Measurements from ENCODE around the gene ZFP3. TPM values are rescaled to one million over a fixed set of nuclear protein-coding genes. Genes with fewer than 3 reads are reported as not detected.
"Not testable (repeated sequence)": the region's sequence is repeated elsewhere in the genome, so short reads cannot be mapped to it uniquely, and the experiment has no call there.

ZFP3 gene
- total RNA-seq, 1 donor: 3.6 TPM

GRCh38 chr17:5130687-5131086 is 52.4 kb downstream of the ZFP3 start:
- not testable (repeated sequence) for DNase-seq (ENCODE audit: insufficient read length, low spot score, missing footprints); H3K9me3 ChIP-seq (ENCODE audit: low read depth, low read length); H3K4me3 ChIP-seq (ENCODE audit: insufficient read depth, low read length); H3K4me1 ChIP-seq (ENCODE audit: insufficient read depth, low read length); H3K36me3 ChIP-seq (ENCODE audit: insufficient read depth, low read length); H2AFZ ChIP-seq (ENCODE audit: low read length); H3K79me2 ChIP-seq (ENCODE audit: insufficient read depth, low read length); H4K20me1 ChIP-seq (ENCODE audit: insufficient read depth, low read length); H3K27ac ChIP-seq (ENCODE audit: low read depth, low read length); H3K27me3 ChIP-seq (ENCODE audit: insufficient read depth, low read length); H3K4me2 ChIP-seq (ENCODE audit: insufficient read depth, low read length)

GRCh38 chr17:5131146-5131715 is 53.0 kb downstream of the ZFP3 start:
- no peaks in the 10 kb centered on the region for H4K20me1 ChIP-seq (ENCODE audit: insufficient read depth, low read length)
- H3K79me2 ChIP-seq (ENCODE audit: insufficient read depth, low read length): no peaks in the 10 kb centered on the region
- no peaks in the 10 kb centered on the region for H3K4me1 ChIP-seq (ENCODE audit: insufficient read depth, low read length)
- no peak overlapping the region for H2AFZ ChIP-seq (ENCODE audit: low read length)
- DNase-seq (ENCODE audit: insufficient read length, low spot score, missing footprints): peak; percentile 65
- H3K4me2 ChIP-seq (ENCODE audit: insufficient read depth, low read length): no peak overlapping the region
- H3K4me3 ChIP-seq (ENCODE audit: insufficient read depth, low read length): no peak overlapping the region
- H3K36me3 ChIP-seq (ENCODE audit: insufficient read depth, low read length): no peaks in the 10 kb centered on the region
- H3K27me3 ChIP-seq (ENCODE audit: insufficient read depth, low read length): peaks cover 4% of the 10 kb centered on the region
- H3K27ac ChIP-seq (ENCODE audit: low read depth, low read length): no peak overlapping the region
- no peak for TF ChIP-seq CTCF (IDR thresholded peaks at IDR 0.05; ENCODE audit: extremely low read depth, low read depth, low read length)
- H3K9me3 ChIP-seq (ENCODE audit: low read depth, low read length): no peaks in the 10 kb centered on the region

GRCh38 chr17:5131799-5132502 is 53.7 kb downstream of the ZFP3 start:
- not testable (repeated sequence) for H3K27ac ChIP-seq (ENCODE audit: low read depth, low read length); H3K9me3 ChIP-seq (ENCODE audit: low read depth, low read length); H2AFZ ChIP-seq (ENCODE audit: low read length); H4K20me1 ChIP-seq (ENCODE audit: insufficient read depth, low read length); H3K36me3 ChIP-seq (ENCODE audit: insufficient read depth, low read length); H3K4me2 ChIP-seq (ENCODE audit: insufficient read depth, low read length); H3K4me3 ChIP-seq (ENCODE audit: insufficient read depth, low read length); H3K79me2 ChIP-seq (ENCODE audit: insufficient read depth, low read length); H3K4me1 ChIP-seq (ENCODE audit: insufficient read depth, low read length); H3K27me3 ChIP-seq (ENCODE audit: insufficient read depth, low read length)
- peak; percentile 54 for DNase-seq (ENCODE audit: insufficient read length, low spot score, missing footprints)

- not testable (repeated sequence) for H3K9me3 ChIP-seq (ENCODE audit: low read depth, low read length); H3K36me3 ChIP-seq (ENCODE audit: insufficient read depth, low read length); H2AFZ ChIP-seq (ENCODE audit: low read length); H3K4me3 ChIP-seq (ENCODE audit: insufficient read depth, low read length); H3K27me3 ChIP-seq (ENCODE audit: insufficient read depth, low read length); H3K27ac ChIP-seq (ENCODE audit: low read depth, low read length); H4K20me1 ChIP-seq (ENCODE audit: insufficient read depth, low read length); H3K4me2 ChIP-seq (ENCODE audit: insufficient read depth, low read length); H3K4me1 ChIP-seq (ENCODE audit: insufficient read depth, low read length); H3K79me2 ChIP-seq (ENCODE audit: insufficient read depth, low read length)
- DNase-seq (ENCODE audit: insufficient read length, low spot score, missing footprints): peak; percentile 62
These were observed 54.4 kb downstream of the ZFP3 start for GRCh38 chr17:5132503-5133225.

GRCh38 chr17:5133311-5133710 is 55.0 kb downstream of the ZFP3 start:
- H3K79me2 ChIP-seq (ENCODE audit: insufficient read depth, low read length): no peaks in the 10 kb centered on the region
- H3K4me1 ChIP-seq (ENCODE audit: insufficient read depth, low read length): no peaks in the 10 kb centered on the region
- peak; percentile 26 for DNase-seq (ENCODE audit: insufficient read length, low spot score, missing footprints)
- no peak for TF ChIP-seq CTCF (IDR thresholded peaks at IDR 0.05; ENCODE audit: extremely low read depth, low read depth, low read length)
- H3K36me3 ChIP-seq (ENCODE audit: insufficient read depth, low read length): no peaks in the 10 kb centered on the region
- no peaks in the 10 kb centered on the region for H3K27me3 ChIP-seq (ENCODE audit: insufficient read depth, low read length)
- H2AFZ ChIP-seq (ENCODE audit: low read length): no peak overlapping the region
- H3K4me2 ChIP-seq (ENCODE audit: insufficient read depth, low read length): no peak overlapping the region
- no peaks in the 10 kb centered on the region for H4K20me1 ChIP-seq (ENCODE audit: insufficient read depth, low read length)
- no peak overlapping the region for H3K27ac ChIP-seq (ENCODE audit: low read depth, low read length)
- no peak overlapping the region for H3K4me3 ChIP-seq (ENCODE audit: insufficient read depth, low read length)
- no peaks in the 10 kb centered on the region for H3K9me3 ChIP-seq (ENCODE audit: low read depth, low read length)

GRCh38 chr17:5133961-5134360 is 55.7 kb downstream of the ZFP3 start:
- H3K27me3 ChIP-seq (ENCODE audit: insufficient read depth, low read length); H3K9me3 ChIP-seq (ENCODE audit: low read depth, low read length); H4K20me1 ChIP-seq (ENCODE audit: insufficient read depth, low read length); H3K36me3 ChIP-seq (ENCODE audit: insufficient read depth, low read length); H3K4me3 ChIP-seq (ENCODE audit: insufficient read depth, low read length); H2AFZ ChIP-seq (ENCODE audit: low read length); H3K79me2 ChIP-seq (ENCODE audit: insufficient read depth, low read length); H3K4me1 ChIP-seq (ENCODE audit: insufficient read depth, low read length); H3K4me2 ChIP-seq (ENCODE audit: insufficient read depth, low read length); H3K27ac ChIP-seq (ENCODE audit: low read depth, low read length): not testable (repeated sequence)
- peak; percentile 48 for DNase-seq (ENCODE audit: insufficient read length, low spot score, missing footprints)

- H3K4me2 ChIP-seq (ENCODE audit: insufficient read depth, low read length); DNase-seq (ENCODE audit: insufficient read length, low spot score, missing footprints); H2AFZ ChIP-seq (ENCODE audit: low read length); H3K4me3 ChIP-seq (ENCODE audit: insufficient read depth, low read length); H4K20me1 ChIP-seq (ENCODE audit: insufficient read depth, low read length); H3K27ac ChIP-seq (ENCODE audit: low read depth, low read length); H3K9me3 ChIP-seq (ENCODE audit: low read depth, low read length); H3K4me1 ChIP-seq (ENCODE audit: insufficient read depth, low read length); H3K36me3 ChIP-seq (ENCODE audit: insufficient read depth, low read length); H3K79me2 ChIP-seq (ENCODE audit: insufficient read depth, low read length); H3K27me3 ChIP-seq (ENCODE audit: insufficient read depth, low read length): not testable (repeated sequence)
These were observed 56.3 kb downstream of the ZFP3 start for GRCh38 chr17:5134571-5134970.
